HG02763 (cell line): ENCODE results near the gene ALK.

Experiments used
- ATAC-seq: cut with Tn5 transposase; IDR thresholded peaks from one replicate; pipeline ENCODE4 v1.9.1; 2021; ENCODE audit warnings: mild to moderate bottlenecking, moderate library complexity; ENCODE audit not compliant: unreplicated experiment

The ALK gene

DNA sequence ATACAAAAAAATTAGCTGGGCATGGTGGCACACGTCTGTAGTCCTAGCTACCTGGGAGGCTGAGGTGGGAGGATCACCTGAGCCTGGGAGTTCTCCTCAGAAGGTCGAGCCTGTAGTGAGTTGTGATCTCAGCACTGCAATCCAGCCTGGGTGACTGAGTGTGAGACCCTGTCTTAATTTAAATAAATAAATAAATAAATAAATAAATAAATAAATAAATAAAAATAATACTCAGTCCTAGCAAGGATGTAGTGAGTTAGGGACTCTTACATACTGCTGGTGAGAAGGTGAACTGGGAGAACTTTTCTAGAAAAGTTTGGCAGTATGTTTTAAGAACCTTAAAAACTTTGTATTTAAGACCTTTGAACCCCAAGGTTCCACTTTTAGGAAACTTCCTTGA lies 576.1 kb downstream of the ALK start:
- ATAC-seq, result no peak

DNA sequence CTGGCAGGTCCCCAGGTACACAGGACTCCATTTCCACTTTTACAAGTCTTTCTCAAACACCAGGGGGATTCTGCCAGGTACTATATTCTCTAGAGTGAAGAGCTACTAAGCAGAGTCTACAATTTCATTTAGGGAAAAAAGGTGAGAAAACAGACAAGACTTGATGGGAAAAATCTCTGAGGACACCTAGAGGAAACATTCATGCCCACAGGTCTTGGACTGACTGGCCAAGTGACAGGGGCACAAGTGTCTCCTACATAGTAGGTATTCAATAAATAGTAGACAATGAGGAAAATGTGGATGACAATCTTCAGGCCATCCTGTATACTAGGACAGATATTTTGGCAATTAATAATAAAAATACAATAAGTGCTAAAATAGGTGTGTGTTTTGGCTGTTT lies 577.6 kb downstream of the ALK start:
- no peak for ATAC-seq

DNA sequence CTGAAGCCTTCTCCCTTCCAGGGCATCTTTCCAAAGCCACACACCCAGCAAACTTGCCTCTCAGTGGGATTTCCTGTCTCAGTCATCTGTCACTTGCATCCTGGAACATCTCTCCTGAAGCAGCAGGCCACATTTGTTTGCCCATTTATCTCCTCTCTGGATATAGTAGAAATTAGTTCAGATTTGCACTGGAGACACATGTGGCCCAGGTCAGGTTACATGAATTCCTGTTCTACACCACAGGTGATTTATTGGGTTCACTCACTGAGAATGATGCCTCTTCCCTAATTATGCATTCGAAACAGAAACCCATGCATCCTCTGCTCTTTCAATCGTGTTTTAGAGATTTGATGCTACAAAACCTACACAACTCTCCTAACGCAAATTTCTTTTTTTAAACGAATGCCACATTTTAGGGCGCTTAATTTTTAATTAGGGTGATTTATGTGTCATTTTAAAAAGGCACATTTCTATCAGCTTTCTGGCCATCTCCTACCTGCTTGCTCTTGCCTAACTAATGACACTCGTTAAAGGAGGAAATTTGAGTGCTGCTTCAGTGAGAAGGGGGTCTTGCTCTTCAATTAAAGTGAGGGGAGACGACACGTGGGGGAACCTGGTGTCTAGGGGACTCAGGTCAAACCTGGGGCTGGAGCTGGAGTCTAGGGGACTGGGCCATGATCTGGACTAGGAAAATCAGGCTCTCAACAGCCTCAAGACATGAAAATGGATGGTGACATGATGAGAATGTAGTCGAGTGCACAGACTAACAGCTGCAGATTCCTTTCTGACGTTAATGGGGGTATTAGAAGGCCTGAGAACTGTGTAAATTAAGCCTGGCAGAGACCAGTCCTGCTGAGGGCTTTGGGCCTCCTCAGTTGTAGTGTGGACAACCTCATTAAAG lies 584.8 kb downstream of the ALK start:
- ATAC-seq, result no peak

DNA sequence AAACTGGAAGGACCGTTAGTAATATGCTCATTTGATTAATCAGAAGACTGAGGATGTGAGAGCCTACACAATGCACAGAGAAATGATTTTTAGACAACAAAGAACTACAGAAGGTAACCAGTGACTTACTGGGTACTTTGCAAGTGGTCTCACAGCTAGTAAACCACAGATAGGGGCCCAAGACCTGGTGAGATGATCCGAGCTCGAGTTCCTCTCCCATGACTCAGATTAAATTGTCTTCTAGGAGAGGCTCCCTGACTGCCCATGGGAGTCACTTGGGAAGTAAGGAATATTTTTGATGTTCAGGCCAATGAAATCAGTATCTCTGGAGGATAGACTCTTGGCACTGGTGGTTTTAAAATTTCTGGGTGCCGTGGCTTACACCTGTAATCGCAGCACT lies 586.0 kb downstream of the ALK start:
- no peak for ATAC-seq

DNA sequence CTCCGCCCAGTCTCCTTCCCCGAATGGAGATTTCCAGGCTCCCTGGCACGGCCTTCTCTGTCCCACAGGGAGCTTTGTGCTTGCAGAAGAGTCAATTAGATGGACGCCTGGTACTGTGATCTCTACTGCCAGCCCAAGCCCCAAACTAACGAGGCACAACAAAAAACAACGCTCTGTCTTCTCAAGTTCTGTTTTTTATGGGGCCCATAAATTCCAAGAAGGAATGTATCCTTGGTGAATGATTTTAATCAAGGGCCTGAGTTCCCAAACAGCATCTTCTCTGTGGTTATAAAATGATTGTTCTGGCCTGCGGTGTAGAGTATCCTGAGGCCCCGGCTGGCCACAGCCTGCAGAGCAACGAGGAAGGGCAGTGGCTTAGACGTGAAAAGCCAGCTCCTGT lies 586.7 kb downstream of the ALK start:
- no peak for ATAC-seq

DNA sequence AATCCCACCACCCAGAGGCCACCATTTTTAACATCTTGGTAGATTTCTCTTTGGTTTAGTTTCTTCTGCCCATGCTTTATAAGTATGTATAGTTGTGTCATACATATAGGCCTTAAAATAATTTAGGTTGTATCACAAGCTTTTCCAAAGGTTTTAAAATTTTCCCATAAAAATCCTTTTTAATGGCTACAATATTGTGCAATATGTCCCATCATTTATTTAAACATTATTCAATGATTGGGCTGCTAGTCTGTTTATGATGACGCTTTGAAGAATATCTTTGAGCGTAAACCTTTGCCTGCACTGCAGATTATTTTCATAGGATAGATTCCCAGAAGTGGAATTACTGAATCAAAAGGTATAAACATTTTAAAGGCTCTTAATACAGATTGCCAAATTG lies 588.8 kb downstream of the ALK start:
- ATAC-seq, result no peak

DNA sequence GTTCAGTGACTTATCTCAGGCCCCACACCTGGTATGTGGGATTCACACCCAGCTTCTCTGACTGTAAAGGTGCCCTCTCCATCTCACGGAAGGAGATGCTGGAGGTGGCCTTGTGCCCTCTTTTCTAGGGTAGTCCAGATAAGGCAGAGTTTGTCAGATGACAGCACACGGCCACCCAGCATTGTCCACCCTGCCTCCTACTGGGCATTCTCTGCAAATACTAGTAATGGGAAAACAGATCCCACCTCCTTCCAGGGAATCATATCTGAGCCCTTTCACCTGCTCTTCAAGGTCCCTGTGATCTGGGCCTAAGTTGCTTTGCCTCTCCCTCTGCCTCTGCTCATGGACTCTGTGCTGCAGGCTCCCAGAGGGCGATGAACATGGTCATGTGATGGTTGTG lies 591.5 kb downstream of the ALK start:
- no peak for ATAC-seq

DNA sequence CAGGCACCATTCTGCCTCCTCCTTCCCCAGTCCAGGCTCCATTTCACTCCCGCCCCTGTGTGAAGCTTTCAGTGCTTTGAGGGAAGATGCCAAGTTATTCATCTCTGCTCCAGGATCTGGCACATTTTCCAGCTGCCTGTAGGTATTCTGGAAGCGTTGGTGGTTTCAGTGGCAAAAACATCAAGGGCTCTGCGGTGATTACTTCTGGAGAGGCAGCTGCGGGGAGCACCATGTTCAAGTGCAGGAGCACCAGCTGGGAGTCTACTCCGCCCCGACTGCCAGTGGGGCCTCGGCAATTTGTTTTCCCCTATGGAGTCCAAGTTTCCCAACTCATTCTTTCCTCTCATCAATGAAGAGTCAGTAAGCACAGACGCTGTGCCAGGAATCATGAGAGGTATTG lies 594.5 kb downstream of the ALK start:
- no peak for ATAC-seq

DNA sequence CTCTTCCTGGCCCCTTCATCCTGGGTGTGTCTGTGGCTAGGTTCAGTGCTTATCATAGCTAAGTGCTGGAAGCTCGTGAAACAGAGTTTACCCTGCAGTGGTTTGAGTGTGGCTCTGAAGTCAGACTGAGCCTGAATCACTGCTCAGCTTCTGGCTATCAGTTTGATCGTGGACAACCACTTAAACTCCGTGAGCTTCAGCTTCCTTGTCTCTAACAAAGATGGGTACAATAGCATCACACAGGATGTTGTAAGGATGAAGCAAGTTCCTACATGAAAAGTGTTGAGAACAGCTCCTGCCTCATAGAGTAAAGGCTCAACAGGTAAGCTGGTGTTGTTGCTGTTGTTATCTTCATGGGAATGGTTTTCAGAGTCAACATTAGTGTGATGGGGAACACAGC lies 595.8 kb downstream of the ALK start:
- ATAC-seq, result no peak

DNA sequence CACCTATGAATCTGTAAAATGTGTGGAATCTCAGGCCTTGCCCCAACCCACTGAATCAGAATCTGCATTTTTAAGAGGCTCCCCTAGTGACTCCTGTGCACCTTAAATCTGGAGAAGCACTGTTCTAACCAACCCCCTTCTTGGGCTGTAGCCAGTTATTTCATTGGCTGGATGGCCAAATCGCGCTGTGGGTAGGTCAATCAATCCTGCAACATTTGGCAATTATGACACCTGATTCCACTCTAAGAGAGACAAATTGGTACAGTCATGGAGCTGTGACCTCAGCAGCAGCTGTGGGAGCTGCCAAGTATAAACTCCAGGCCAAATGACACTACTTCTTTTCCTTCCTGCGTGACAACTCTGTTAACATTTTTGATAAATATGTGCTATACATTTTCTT lies 597.4 kb downstream of the ALK start:
- ATAC-seq, result no peak

DNA sequence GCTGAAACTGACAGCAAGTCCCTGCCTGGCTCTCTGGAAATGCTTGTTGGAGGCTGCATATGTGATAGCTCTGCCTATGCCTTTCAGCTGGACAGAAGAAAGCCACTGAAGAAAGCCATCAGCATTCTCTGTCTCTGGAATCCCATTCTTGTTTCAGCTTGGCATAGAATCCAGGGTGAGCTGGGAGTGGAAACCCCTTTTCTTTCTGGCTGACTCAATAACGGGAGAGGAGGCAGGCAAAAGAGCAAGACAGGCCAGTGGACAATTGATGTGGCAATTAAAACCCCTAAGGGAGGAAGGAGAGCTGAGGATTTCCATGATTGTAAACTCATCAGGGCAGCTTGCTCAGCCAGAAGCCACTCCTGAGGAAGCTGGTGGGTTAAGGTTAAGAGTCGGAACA lies 598.1 kb downstream of the ALK start:
- ATAC-seq, result no peak

DNA sequence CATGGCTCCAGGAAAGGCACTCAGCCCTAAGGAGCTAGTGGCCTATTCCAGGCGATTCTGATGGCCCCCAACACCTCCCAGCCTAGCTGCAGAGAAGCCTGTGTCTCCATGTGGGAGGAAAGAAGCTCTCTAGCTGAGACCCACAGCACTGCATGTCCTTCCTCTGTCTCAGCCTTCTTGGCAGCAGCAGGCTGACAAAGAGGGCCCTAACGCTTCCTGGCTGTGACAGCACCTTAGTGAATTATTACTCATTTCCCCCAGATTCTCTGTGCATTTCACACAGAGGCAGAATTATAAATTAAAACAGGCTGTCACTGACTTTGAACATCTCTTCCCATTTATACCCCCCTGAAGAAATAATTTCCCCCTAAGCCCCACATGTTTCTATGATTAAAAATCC lies 599.4 kb downstream of the ALK start:
- no peak for ATAC-seq

DNA sequence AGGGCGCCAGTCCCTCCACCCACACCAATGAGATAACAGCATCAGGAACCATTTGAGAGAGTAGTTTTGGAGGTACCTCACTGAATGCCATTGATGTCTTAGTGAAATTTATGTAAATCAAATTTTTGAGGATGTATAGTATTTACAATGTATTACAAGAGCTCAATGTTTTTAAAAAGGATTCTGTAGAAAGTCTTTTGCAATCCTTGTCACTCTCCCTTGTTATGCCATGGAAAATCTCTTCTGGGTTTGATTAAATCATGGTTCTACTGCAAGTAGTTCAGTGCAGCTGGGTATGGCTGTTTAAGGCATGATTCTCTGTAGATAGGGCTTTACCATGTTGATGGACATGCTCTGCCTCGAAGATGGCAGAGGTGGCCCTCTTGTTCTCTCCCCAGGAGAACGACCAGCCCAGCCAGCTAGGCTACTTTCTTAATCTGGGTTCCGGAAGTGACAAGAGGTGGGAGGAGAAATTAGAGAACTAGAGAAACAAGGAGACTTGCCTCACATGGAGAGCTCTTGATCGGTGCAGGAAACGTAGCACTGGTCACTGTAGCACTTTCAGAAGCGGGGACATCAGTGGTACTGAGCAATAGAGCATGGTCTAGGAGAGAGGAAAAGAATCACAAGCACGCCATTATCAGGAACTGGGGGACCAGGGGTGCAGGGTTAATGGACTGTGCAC lies 603.4 kb downstream of the ALK start:
- ATAC-seq, result no peak

DNA sequence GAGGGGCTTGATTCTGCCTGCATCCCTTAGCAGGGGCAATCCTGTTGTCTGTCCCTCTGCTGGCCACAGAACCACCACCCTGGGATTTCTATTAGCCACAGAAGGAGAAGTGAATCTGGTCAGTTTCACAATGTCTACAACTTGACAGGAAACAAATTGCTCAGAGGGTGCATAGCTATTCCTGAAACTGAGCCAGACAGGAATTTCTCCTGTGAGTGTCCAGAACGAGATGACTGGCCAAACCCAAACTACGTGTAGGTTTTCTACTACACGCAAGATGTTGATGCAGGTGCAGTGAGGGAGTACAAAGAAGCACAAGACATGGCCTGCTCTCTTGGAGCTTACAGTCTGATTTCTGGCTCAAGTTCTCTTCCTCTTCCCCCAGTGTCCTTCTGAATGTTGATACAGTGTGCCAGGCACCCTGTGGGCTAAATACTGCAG lies 604.3 kb downstream of the ALK start:
- ATAC-seq, result peak; percentile 43

DNA sequence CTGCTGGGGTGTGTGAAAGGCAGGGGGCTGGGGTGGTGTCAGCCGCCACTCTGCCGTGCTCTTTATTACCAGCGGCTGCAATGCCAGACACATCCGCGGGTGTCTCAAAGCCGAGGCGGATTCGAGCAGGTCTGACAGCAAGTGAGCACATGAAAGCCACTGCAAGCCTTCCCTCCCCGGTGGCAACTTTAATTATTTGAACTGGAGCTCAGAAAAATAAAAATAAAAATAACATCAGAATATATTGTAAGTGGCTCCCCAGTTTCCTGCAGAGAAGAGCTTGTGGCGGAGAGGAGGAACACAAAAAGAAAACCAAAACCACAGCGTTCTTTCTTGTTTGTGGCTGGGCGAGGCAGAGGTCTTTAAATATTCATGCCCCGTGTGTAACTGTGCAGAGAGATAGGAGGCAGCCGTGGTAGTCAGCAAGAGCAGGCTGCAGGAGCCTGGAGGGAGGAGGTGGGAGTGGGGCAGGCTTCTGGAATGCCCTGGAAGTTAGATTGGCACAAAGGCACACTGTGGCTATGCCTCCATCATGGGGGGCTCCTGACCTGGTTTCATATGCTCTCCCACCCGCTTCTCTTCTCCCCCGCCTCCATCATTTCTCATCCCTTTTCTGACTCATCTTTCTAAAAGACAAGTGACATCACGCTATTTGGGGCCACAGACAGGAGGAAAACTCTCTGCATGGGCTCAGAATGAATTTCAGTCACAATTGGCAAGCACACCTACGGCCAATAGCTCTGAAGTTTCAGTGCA lies 606.4 kb downstream of the ALK start:
- peak; percentile 78 for ATAC-seq

DNA sequence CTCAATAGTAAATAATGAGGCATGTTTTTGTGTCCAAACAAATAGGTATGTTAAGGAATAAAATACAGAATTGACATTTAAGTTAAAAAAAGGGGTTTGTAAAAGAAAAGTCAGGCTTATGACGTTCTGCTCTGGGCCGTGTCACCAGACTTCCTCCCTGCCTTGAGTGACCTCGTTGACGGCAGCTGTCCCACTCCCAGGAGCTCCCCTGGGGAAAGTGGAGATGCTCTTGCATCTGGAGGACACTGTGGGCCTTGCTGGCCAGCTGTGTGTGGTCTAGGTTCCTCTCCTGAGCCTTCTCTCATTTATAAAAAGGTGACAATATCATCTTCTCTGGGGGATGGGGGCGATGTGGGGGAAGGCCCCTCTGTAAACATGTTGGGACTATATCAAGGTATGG lies 609.9 kb downstream of the ALK start:
- ATAC-seq, result no peak

DNA sequence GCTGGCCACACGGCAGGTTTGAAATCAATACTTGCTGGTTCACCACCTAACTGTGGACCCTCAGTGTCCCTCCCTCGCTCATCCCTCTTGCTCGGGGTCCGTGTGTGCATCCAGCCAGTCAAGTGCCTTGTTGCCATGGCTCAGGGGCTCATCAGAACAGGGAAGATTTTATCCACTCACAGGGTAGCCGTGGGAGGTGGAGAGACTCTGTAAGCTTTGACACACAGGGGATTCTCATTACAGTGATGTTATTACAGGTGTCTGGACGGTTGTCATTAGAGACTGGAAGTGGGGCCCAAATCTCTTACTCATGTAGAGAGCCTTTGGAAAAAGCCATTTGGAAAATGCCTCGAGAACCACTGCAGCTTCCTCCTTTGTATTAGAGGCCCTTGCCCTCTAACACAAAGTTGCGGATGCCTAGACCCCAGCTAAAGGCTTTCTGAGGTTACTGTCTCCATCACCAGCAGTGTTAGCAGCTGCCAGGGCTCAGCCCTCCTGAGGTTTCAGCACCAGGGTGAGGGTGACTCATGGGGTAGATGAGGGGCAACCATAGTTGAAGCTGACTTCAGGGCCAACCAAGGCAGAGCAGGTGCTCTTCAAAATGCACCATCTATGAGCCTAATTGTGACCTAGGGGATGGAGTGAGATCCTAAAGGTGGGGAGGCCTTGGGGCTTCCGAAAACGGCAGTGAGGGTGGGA lies 610.6 kb downstream of the ALK start:
- ATAC-seq, result no peak

DNA sequence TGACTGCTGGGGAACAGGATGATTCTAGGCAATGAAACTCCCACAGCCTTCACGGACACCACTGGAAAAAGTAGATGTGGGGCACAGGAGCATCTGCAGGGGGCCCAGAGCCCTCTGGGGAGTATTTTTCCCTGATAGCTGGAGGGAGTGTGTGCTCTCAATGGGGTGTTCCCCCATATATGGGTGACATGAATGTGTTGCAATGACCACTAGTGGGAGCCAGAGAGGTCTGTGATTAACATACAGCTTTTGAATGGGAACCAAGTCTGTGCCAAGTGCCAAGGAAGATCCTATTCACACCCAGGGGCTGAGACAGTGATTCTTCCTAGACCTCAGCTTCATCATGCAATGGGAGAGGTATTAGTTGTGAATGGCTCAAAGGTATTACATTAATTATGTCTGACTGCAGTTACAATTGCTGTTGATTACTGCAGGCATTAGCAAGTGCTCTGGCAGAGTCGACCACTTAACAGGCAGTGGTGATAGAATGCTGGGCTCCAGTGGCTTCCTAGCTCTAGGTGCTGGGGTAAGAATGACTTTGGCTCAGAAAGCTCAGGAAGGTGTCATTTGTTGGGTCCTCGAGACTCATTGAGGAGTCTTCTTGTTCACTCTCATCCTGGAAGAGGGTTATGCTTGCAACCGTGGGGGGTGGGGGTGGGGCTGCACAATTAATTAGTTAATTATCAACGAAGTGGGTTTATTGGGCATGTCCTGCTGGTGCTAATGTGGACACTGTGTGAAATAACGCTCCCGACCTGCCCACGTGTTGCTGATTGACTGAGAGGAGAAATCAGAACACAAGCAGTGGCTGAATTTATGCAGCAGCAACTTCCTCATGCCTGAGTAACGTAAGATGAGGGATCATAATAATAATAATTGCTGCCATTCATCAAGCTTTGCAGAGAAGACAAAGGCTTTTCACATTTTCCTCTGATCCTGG lies 612.0 kb downstream of the ALK start:
- no peak for ATAC-seq

DNA sequence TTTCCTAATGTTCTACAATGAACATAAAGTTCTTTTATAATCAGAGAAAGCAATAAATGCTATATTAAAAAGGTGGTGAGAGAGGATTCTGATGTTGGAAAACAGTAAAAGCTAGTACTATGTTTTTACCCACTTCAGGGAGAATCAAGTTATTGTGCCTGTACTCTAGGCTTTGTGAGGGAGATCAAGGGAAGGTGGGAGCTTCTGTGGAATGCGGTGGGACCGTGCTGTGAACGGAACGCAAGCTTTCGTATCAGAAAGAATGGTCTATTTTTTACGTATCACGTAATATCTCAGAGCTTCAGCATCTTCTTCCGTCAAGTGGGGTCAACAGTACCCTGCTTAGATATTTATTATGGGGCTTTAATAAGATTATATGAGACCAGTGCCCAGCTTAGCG lies 613.0 kb downstream of the ALK start:
- ATAC-seq, result no peak

DNA sequence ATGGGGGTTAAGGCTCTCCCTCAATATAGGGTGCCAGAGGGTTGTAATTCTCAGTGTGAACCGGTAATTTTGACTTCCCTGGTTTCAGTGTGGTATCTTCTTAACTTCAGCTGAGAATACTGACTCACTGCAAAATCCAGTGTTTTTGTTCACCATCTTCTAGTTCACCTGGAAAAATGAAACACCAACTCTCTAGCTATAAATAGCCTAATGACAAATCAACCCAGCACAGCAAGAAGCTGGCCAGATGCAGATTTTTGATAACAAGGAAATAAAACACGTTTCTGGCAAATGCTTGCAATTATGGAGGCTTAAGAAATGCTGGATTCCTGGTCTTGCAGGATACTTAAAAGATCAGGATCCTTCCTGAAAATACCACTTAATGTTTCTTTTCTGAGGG lies 613.9 kb downstream of the ALK start:
- ATAC-seq, result no peak
